Activated CD4-positive, alpha-beta T cell treated with anti-CD3 and anti-CD28 coated beads for 24 hours (primary cell): Measurements from ENCODE around the gene CTNNA3.

Experiments
- DNase-seq, 2 donors: peaks; one replicate each; pipeline ENCODE4 v3.0.0-alpha.2; 2020; ENCODE audit warnings: low read depth in 2 of 2

Gene CTNNA3

GRCh38 chr10:66651308-66652082 lies 1044.5 kb downstream of the CTNNA3 start:
- no peak for DNase-seq

DNA sequence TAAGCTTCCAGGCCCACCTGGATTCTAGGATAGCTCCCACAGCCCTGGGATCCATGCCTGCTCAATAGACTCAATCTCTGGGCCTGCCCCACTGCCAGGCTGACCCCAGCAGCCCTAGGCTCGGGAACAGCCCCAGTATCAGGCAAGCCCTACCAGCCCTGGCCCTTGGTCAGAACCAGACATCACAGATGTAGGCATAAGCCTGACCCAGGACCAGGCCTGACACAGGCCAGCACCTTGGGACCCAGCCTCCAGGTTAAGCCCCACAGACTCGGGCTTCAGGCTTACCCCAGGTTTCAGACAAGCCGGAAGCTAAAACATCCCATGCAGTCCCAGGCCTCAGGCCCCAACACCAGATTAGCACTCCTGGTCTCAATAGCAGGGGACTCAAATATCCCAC lies 1046.4 kb downstream of the CTNNA3 start:
- DNase-seq = no peak

DNA sequence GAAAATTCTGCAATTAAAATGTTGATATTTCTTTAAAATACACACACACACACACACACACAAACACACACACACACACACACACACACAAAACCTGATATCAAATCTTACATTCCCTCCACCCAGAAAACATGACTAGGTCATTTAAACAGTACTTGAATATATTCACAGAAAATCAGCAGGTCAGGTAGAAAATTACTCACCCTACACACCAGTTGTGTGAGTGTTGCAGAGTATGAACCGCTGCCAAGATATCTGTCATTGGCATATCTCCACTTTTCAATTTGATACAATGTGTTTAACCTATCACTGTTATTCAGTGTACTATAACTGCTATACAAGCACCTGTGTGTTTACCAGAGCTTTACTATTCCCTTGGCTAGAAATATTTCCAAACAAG lies 1053.8 kb downstream of the CTNNA3 start:
- no peak for DNase-seq

GRCh38 chr10:66639371-66639770 lies 1056.6 kb downstream of the CTNNA3 start:
- no peak for DNase-seq

DNA sequence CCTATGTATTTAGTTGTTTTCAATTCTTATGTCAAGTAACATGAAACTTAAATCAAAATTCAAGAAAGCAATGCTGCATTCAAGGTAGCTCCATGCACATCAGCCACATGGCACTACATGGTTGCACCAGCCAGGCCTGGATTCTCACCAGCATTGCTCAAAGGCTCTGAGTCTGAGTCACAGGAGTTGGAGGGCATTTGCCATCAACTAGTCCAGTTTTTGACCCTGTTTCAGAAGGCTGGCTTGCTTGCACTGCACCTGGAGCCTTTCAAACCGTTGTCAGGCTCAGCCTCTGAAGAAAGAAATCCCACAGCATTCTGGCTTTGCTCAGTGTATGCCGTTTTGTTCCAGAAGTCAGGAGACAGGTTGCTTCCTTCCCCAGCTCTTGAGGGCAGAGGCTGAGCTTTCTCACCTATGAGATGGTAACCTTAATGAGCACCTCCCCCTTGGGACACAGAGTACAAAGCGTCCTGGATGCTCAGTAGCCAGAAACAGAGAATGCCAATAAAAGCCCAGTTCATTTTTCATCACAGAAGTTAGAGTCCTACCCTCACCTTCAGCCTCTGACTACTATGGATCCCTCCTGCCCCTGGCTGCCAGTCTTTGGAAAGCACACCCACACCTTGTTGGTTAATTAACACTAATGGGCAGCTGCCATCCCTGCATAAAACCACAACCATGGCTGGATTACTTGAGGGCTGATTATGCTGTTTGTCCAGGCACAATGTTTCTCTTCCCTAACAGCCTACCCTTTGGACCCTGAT lies 1058.5 kb downstream of the CTNNA3 start:
- no peak for DNase-seq

- no peak for DNase-seq
Observed at GRCh38 chr10:66629996-66630395, 1066.0 kb downstream of the CTNNA3 start.

DNA sequence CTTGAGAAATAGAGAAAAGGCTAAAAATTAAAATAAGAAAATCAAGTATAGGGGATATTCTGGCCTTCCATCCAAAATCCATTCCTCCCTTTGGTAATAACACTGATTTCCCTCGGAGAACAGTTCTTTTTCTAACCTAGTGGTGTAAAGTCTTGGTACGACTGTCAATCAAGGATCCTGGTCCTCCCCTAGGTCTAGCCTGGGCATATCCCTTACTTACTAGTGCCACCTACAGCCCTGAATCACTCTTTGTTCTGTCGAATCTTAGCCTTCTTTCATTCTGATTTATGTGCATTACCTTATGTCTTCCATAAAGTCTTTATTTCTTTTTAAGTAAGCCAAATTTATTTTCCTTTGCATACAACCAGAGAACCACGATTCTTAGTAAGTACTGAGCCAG lies 1068.8 kb downstream of the CTNNA3 start:
- DNase-seq = no peak

DNA sequence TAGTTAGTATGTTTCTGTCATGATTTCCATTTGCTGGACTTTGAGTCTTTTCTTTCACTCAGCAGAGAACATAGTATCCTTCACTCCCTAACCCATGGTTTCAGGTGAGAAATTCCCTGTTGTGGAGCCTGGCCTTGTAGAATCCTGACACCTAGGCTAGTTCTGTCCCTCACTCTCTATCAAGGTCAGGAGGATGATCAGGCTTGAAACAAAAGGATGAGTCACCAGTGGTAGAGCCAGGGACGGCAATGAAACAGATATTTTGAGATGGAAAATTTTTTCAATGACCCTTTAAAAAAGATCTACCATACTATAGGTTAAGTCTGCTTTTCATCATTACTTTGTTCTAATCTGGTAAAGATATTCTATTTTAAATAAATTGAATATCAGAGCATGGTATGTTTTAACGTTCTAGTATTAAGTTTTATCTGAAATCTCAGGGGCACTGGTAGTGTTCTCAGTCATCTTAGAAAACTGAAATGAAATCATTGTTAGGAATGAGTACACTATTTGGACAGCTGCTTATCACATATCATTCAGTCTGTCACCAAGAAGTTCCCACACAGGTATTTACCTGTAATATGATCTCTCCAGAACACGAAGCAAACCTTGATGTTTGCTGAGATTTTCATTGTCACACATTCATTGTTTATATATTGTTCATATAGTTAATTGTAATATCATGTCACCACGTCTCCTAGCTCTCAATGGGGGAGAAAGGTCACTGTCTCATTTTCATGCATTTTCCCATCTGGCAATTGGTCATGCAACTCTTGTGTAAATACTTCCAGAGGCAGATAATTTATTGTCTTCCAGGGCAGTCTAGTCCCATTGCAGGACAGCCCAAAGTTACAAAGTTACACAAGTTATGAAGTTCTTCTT lies 1070.0 kb downstream of the CTNNA3 start:
- no peak for DNase-seq

- DNase-seq = no peak
Observed at GRCh38 chr10:66622050-66622449, 1073.9 kb downstream of the CTNNA3 start.

DNA sequence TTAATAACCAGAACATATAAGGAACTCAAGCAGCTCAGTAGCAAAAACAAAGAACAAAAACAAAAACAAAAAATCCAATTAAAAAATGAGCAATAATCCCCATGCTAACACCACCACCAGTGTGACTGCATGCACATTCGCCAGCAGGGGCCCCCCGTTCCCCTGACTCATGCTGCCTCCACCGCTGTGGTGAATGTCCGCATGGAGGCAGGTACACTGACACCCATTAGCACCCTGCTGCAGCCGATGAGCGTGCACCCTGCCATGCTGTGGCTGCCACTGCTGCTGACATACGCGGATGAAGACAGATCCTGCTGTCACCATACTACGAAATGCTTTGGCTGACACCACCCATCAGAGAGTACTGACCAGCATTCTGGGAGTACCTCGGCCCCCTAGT lies 1091.8 kb downstream of the CTNNA3 start:
- DNase-seq = no peak

- no peak for DNase-seq
Observed at GRCh38 chr10:66591865-66592264, 1104.1 kb downstream of the CTNNA3 start.

DNA sequence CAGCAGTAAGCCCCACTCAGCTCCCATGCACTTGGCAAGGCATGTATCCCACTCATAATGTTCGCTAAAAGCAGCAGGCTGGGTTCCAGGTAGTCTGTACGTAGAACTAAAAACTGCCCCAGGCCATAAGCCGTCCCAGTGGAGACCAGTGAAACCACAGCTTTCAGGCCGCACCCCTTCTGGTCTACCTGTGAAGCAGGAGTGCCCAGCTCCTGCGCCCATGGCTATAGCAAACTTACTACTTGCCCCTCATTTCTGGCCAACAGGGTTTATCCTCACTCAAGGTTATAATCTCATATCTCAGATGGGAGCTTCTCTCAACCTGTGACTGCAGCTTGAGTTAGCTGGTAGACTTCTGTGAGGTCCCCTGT lies 1108.3 kb downstream of the CTNNA3 start:
- DNase-seq = no peak

- no peak for DNase-seq
Observed at GRCh38 chr10:66586897-66587679, 1108.9 kb downstream of the CTNNA3 start.

DNA sequence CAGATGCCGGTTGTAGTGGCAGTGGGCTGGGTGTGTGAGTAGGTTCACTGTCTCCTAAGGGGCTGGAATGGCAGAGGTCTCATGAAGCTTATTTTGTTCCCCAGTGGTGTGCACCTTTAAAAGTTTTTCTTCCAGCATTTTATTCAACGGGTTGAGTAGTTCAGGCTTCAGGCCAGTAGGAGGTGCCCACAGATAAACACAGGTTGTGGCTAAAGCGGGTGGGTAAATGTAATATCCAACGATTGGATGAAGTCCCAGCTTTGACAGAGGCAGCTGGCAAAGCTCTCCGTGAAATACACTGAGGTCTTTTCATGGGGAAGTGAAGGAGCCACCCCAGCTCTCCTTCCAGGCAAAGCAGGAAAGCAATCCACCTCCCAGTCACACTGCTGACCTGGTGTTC lies 1109.9 kb downstream of the CTNNA3 start:
- DNase-seq = no peak

- DNase-seq = no peak
Observed at GRCh38 chr10:66575251-66575855, 1120.6 kb downstream of the CTNNA3 start.

GRCh38 chr10:66572700-66573099 lies 1123.3 kb downstream of the CTNNA3 start:
- DNase-seq = no peak

DNA sequence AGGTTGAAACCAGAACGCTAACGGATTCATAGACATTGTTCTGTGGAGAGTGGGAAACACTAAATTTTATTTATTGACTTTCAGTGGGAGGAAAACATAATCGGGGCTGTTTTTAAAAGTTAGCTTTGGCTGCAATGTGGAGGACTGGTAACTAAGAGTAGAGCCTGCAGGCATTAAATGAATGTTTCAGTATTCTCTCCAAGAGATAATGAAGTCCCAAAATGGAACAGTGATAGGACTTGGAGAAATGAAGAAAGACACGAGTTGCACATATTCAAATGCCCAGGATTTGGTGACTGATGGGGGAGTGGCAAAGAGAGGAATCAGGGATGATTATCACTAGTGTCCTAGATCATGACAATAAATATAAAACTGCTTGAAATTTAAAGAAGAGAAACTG lies 1130.0 kb downstream of the CTNNA3 start:
- no peak for DNase-seq

- DNase-seq = no peak
Observed at GRCh38 chr10:66564287-66564686, 1131.7 kb downstream of the CTNNA3 start.

DNA sequence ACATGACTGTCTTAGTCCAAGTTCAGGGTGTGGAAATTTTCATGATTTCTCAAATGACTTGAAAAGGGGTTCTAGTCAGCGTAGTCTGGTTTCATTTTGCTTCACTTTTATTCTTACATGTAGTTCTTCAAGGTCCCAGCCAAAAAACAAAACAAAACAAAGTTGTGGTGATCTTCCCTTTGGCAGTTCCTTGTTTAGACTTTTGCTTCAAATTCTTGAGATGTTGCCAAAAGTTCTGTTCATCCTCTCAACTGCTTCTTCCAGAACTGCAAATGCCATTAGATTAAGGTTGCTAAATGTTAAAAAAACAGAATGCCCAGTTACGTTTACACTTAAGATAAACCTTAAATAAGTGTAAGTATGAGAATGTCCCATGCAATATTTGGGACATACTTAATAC lies 1140.9 kb downstream of the CTNNA3 start:
- no peak for DNase-seq

GRCh38 chr10:66552331-66552730 lies 1143.7 kb downstream of the CTNNA3 start:
- no peak for DNase-seq

- DNase-seq = no peak
Observed at GRCh38 chr10:66550351-66550750, 1145.6 kb downstream of the CTNNA3 start.
